Breast epithelium (tissue), 4 donors: Measurements from ENCODE around the gene TSPAN8. TPM values are rescaled to one million over a fixed set of nuclear protein-coding genes. Genes with fewer than 3 reads are reported as not detected.

ENCODE experiments used
- DNase-seq, 2 donors: peaks; one replicate each; pipeline ENCODE4 v3.0.0-alpha.2; 2019; ENCODE audit warnings: low spot score in 2 of 2
- H3K27ac ChIP-seq, 2 donors: fragments of 200-600 bp; sonication (generic) in 1 of 2; one replicate each; pipeline ENCODE4 v1.5.1; 2016 to 2019; ENCODE audit warnings: mild to moderate bottlenecking in 1 of 2
- H3K27me3 ChIP-seq, 2 donors: fragments of 200-600 bp; sonication (generic) in 1 of 2; one replicate each; pipeline versions ENCODE4 v1.5.1 to v1.6.0; 2017 to 2019; ENCODE audit warnings: control low read depth in 1 of 2, mild to moderate bottlenecking in 1 of 2
- H3K36me3 ChIP-seq: fragments of 200-600 bp; one replicate; pipeline ENCODE4 v1.5.1; 2019
- H3K4me1 ChIP-seq, 2 donors: fragments of 200-600 bp; sonication (generic); one replicate each; pipeline ENCODE4 v1.5.1; 2016 to 2019; ENCODE audit warnings: control low read depth in 1 of 2
- H3K4me3 ChIP-seq, 3 donors: fragments of 200-600 bp; sonication (generic); 1 replicate in 2 of 3; 2 replicates in 1 of 3; pipeline ENCODE4 v1.5.1; 2016 to 2019; ENCODE audit warnings: mild to moderate bottlenecking in 3 of 3, moderate library complexity in 2 of 3
- H3K9me3 ChIP-seq, 2 donors: fragments of 200-600 bp; sonication (generic) in 1 of 2; one replicate each; pipeline ENCODE4 v1.5.1; 2016 to 2019; ENCODE audit warnings: control low read depth in 1 of 2
- CTCF ChIP-seq, 3 donors: fragments of 450-650 bp; IDR thresholded peaks; one replicate each; pipeline ENCODE4 v1.5.1; 2016 to 2017; ENCODE audit warnings: antibody characterized with exemption in 3 of 3, mild to moderate bottlenecking in 3 of 3, moderate library complexity in 3 of 3
- POLR2A ChIP-seq: fragments of 450-650 bp; IDR thresholded peaks from one replicate; pipeline ENCODE4 v1.6.1; 2016; ENCODE audit warnings: antibody characterized with exemption, mild to moderate bottlenecking, moderate library complexity
- POLR2AphosphoS5 ChIP-seq, 3 donors: sonication (generic); formaldehyde crosslinking; IDR thresholded peaks; one replicate each; pipeline ENCODE4 v1.6.1; 2017; ENCODE audit warnings: antibody characterized with exemption in 3 of 3
- intact Hi-C: fragments of 100-400 bp; cut with DNase I; formaldehyde crosslinking; loops from one replicate; pipeline ENCODE4 v1.15.1; 2023; ENCODE audit warnings: low total_unique reads
- total RNA-seq, 3 donors: library from RNA; depleted of rRNA; stranded (reverse); fragments of >200 nt; gene quantifications; one replicate each; pipeline ENCODE4 v1.1.0, GENCODE V29; 2016

Gene TSPAN8
- total RNA-seq, 3 donors from 2014 or later: 3.1 to 28.3 (median 18.4) TPM

DNA sequence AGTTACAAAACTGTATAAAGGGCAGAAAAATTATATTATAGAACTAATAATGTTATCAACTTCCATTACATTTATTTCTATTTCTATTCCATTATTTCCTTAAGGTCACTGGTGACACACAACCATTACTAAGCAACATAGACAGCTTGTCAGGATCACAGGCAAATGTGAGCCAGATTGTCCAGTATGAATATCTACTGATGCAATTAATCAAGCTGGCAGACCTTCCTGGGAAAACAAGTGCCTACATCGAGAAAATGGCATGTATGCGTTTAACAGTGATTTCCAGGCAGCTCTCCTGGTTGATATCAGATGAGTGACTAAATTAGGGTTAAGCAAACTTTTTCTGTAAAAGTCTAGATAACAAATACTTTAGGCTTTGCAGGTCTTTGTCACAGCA is 36.9 kb upstream of the TSPAN8 start:
- no peaks in the 10 kb centered on the region for H3K4me1 ChIP-seq
- no peaks in the 10 kb centered on the region for H3K27me3 ChIP-seq
- TF ChIP-seq CTCF (IDR thresholded peaks at IDR 0.05) (no peak), POLR2A (no peak), POLR2AphosphoS5 (IDR thresholded peaks at IDR 0.05) (no peak)
- no peaks in the 10 kb centered on the region for H3K36me3 ChIP-seq
- H3K4me3 ChIP-seq: no peak overlapping the region
- no peaks in the 10 kb centered on the region for H3K9me3 ChIP-seq
- DNase-seq: no peak
- intact Hi-C loops: no loop called here
- no peak overlapping the region for H3K27ac ChIP-seq

DNA sequence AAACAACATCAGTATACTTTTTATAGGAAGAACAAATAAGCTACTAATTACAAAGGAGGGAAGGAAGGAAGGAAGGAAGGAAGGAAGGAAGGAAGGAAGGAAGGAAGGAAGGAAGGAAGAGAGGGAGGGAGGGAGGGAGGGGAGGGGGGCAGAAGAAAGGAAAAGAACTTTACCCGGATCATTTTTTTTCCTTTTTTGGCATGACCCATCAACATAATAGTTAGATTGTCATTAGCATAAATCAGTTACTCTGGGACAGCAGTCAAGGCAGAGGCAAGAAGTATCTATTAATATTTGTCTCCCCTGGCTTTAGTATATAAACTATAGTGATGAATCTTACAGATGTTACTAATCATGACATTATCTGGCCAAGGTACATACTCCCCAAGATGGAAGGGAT is 35.2 kb upstream of the TSPAN8 start:
- no peak overlapping the region for H3K27ac ChIP-seq
- intact Hi-C loops: no loop called here
- TF ChIP-seq POLR2AphosphoS5 (IDR thresholded peaks at IDR 0.05) (no peak), CTCF (IDR thresholded peaks at IDR 0.05) (no peak), POLR2A (no peak)

DNA sequence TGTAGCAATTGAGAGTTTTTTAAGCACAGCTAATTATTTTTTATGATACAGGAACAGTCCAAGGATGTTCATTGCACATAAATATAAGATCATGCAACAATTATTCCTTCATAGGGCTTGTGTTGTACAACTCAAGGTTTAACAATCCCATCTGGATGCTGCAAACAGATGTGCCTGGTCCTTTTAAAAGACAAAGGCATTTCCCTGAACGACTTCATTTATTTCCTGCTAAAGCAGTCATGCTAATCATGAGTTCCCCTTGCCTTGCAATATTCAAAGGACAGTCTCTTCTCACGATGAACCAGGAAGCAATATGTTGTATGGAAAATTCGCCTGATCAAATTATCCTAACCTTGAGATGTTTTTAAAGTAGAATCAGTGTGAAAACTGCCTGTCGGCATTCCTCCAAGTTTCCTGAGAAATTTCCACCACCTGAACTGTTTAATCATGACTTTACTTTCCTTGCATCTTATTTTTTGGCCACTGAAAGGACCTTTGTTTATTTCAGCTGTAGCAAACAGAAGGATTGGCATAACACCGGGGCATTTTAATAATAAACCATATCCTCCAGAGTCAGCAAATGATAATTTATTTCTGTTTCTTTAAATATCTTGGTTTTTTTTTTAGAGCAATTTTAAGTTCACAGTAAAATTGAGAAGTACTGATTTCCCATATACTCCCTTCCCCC is 33.9 kb upstream of the TSPAN8 start:
- intact Hi-C loops: no loop called here
- Histone ChIP-seq H3K4me1 (no peaks in the 10 kb centered on the region), H3K9me3 (no peaks in the 10 kb centered on the region), H3K36me3 (no peaks in the 10 kb centered on the region), H3K27me3 (no peaks in the 10 kb centered on the region), H3K4me3 (no peak overlapping the region), H3K27ac (no peak overlapping the region)
- DNase-seq: no peak
- TF ChIP-seq POLR2AphosphoS5 (IDR thresholded peaks at IDR 0.05) (no peak), CTCF (IDR thresholded peaks at IDR 0.05) (no peak)

More for the DNA sequence above, 35.2 kb upstream of the TSPAN8 start:
- Histone ChIP-seq H3K4me3 (no peak overlapping the region), H3K9me3 (no peaks in the 10 kb centered on the region), H3K4me1 (no peaks in the 10 kb centered on the region), H3K36me3 (no peaks in the 10 kb centered on the region), H3K27me3 (no peaks in the 10 kb centered on the region)
- no peak for DNase-seq

DNA sequence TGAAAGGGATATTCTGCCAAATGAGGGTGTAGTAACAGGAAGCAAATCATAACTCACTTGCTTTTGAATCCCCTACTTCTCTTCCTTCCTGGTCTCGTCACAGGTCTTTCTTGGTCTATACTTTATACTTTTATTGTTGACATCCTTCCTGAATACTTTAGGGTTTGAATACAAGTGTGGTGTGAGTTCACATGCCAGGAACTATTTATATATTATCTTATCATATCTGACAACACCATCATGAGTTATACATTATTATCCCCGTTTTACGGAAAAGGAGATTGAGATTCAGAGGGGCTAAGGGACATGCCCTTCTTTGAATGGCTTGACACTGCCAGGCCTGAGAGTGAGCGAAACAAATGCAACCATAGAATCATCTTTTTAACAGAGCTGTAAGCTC is 33.0 kb upstream of the TSPAN8 start:
- Histone ChIP-seq H3K27ac (no peak overlapping the region), H3K36me3 (no peaks in the 10 kb centered on the region), H3K4me3 (no peak overlapping the region), H3K4me1 (no peaks in the 10 kb centered on the region), H3K27me3 (no peaks in the 10 kb centered on the region), H3K9me3 (no peaks in the 10 kb centered on the region)
- no peak for DNase-seq
- intact Hi-C loops: no loop called here
- TF ChIP-seq POLR2AphosphoS5 (IDR thresholded peaks at IDR 0.05): no peak
- TF ChIP-seq POLR2A: no peak
- no peak for TF ChIP-seq CTCF (IDR thresholded peaks at IDR 0.05)

- intact Hi-C loops: loop anchor here (10.0 kb wide), 1 partner anchor 797 kb away; no protein-coding TSS in a partner anchor
- H3K4me1 ChIP-seq: no peaks in the 10 kb centered on the region
- no peaks in the 10 kb centered on the region for H3K27me3 ChIP-seq
- no peak overlapping the region for H3K4me3 ChIP-seq
- H3K9me3 ChIP-seq: no peaks in the 10 kb centered on the region
- TF ChIP-seq CTCF (IDR thresholded peaks at IDR 0.05) (no peak), POLR2AphosphoS5 (IDR thresholded peaks at IDR 0.05) (no peak), POLR2A (no peak)
- H3K36me3 ChIP-seq: no peaks in the 10 kb centered on the region
- H3K27ac ChIP-seq: no peak overlapping the region
- DNase-seq: no peak
Observed at GRCh38 chr12:71187379-71187778, 29.6 kb upstream of the TSPAN8 start.
